ENCODE measurements around the gene SCAMP2.

Gene SCAMP2

GRCh38 chr15:74837482-74838136, 35.6 kb downstream of the SCAMP2 start:
- no peak for DNase-seq

GRCh38 chr15:74836846-74837245, 36.3 kb downstream of the SCAMP2 start:
- DNase-seq = no peak

- no peak for DNase-seq
Observed at GRCh38 chr15:74835312-74835823, 37.8 kb downstream of the SCAMP2 start.

- DNase-seq = no peak
Observed at GRCh38 chr15:74833376-74834107, 39.6 kb downstream of the SCAMP2 start.

GRCh38 chr15:74832826-74833225, 40.3 kb downstream of the SCAMP2 start:
- no peak for DNase-seq

- DNase-seq = no peak
Observed at GRCh38 chr15:74831813-74832495, 41.2 kb downstream of the SCAMP2 start.

- DNase-seq = no peak
Observed at GRCh38 chr15:74830868-74831267, 42.3 kb downstream of the SCAMP2 start.

GRCh38 chr15:74829991-74830390, 43.2 kb downstream of the SCAMP2 start:
- DNase-seq = no peak

GRCh38 chr15:74829486-74829885, 43.7 kb downstream of the SCAMP2 start:
- DNase-seq = no peak

GRCh38 chr15:74828835-74829234, 44.3 kb downstream of the SCAMP2 start:
- DNase-seq = no peak

GRCh38 chr15:74827614-74828013, 45.6 kb downstream of the SCAMP2 start:
- DNase-seq = no peak

GRCh38 chr15:74826921-74827320, 46.2 kb downstream of the SCAMP2 start:
- no peak for DNase-seq

- DNase-seq = no peak
Observed at GRCh38 chr15:74826364-74826819, 46.8 kb downstream of the SCAMP2 start, which contains the start of gene CPLX3. Gene CPLX3, plus strand, starts transcription at chr15:74826627. Its CDS starts 77 bp downstream, at chr15:74826704.

- no peak for DNase-seq
Observed at GRCh38 chr15:74825866-74826265, 47.3 kb downstream of the SCAMP2 start.

- no peak for DNase-seq
Observed at GRCh38 chr15:74824976-74825375, 48.2 kb downstream of the SCAMP2 start.

- no peak for DNase-seq
Observed at GRCh38 chr15:74823324-74823723, 49.8 kb downstream of the SCAMP2 start.

GRCh38 chr15:74822233-74822632, 50.9 kb downstream of the SCAMP2 start:
- no peak for DNase-seq

GRCh38 chr15:74821790-74822158, 51.4 kb downstream of the SCAMP2 start:
- DNase-seq = no peak

- DNase-seq = no peak
Observed at GRCh38 chr15:74821091-74821789, 51.9 kb downstream of the SCAMP2 start.

- no peak for DNase-seq
Observed at GRCh38 chr15:74820056-74820455, 53.1 kb downstream of the SCAMP2 start.

- DNase-seq = no peak
Observed at GRCh38 chr15:74817370-74817737, 55.8 kb downstream of the SCAMP2 start.

GRCh38 chr15:74816624-74817369, 56.4 kb downstream of the SCAMP2 start:
- DNase-seq = no peak

Data from DMS79 treated with DMSO at 0.1 percent for 48 hours (cell line).